Fibroblast of lung (primary cell): Measurements from ENCODE around the gene MMP13.

Source experiments
- EZH2 ChIP-seq: IDR thresholded peaks from 2 replicates; pipeline ENCODE4 v1.5.1; 2012; ENCODE audit warnings: low read length, control low read depth, mild to moderate bottlenecking; ENCODE audit errors: missing control alignments
- TF ChIP-seq, protein P1 (sequence below), 2 donors: IDR thresholded peaks in 1 of 2; conservative IDR thresholded peaks in 1 of 2; 1 replicate in 1 of 2; 2 replicates in 1 of 2; pipeline ENCODE4 v1.5.1; 2011 to 2012; ENCODE audit warnings: low read length in 2 of 2, control low read depth in 1 of 2, inconsistent platforms in 1 of 2, low read depth in 1 of 2, mild to moderate bottlenecking in 1 of 2

DNA sequence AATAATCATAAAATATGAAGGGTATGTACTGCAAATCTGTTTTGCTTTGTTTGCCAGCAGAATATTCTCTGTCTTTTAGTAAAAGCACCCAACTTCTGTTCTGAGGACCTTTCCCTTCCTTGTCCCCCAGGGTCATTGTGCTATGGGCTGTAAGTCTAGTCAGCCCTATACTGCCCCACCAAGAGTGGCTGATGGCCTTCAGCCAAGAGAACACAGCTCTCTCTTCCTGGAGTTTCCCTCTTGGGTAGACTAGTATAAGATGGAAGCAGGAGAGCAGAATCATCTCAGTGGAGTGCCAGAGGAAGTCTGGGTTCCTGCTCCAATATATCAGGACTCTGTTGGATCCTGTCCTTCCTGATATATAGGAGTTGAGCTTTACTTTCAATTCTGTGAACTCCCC is 29.0 kb downstream of the MMP13 start:
- TF ChIP-seq, protein P1, sequence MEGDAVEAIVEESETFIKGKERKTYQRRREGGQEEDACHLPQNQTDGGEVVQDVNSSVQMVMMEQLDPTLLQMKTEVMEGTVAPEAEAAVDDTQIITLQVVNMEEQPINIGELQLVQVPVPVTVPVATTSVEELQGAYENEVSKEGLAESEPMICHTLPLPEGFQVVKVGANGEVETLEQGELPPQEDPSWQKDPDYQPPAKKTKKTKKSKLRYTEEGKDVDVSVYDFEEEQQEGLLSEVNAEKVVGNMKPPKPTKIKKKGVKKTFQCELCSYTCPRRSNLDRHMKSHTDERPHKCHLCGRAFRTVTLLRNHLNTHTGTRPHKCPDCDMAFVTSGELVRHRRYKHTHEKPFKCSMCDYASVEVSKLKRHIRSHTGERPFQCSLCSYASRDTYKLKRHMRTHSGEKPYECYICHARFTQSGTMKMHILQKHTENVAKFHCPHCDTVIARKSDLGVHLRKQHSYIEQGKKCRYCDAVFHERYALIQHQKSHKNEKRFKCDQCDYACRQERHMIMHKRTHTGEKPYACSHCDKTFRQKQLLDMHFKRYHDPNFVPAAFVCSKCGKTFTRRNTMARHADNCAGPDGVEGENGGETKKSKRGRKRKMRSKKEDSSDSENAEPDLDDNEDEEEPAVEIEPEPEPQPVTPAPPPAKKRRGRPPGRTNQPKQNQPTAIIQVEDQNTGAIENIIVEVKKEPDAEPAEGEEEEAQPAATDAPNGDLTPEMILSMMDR (conservative IDR thresholded peaks at IDR 0.05 in 1 of 2, IDR thresholded peaks at IDR 0.05 in 1 of 2; ENCODE audit: low read depth in 1 of 2, low read length in 2 of 2), result no peak
- no peak for TF ChIP-seq EZH2
